ENCODE results near the gene RSPO1. TPM values are rescaled to one million over a fixed set of nuclear protein-coding genes. Genes with fewer than 3 reads are reported as not detected.

Gene RSPO1
- total RNA-seq, 1 donor from 2014 or later: not detected

DNA sequence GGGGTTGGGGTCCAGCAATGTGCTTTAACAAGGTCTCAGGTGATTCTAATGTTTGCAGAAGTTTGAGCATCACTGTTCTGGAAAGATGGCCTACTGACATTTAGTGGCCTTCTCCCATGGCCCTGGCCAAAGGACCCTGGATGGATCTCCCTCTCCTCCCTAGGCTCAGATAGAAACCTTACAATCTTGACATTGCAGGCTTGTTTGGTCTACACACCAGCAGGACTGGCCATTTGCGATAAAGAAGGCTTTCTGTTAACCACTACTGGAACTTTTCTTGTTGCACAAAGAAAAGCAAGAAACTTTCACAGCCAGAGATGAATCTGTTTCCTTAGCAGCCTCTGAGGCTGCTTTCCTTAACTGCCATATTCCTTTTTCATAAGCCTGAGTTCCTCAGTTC lies 71.7 kb downstream of the RSPO1 start:
- no peak for DNase-seq

Other genes starting within 250 kb of the RSPO1 start
- gene ZC3H12A, start 160.3 kb downstream of the RSPO1 start, total RNA-seq: 0.47 TPM
- gene MEAF6, start 120.1 kb downstream of the RSPO1 start, total RNA-seq: 106 TPM
- 25.0 TPM for gene SNIP1, start 80.6 kb downstream of the RSPO1 start, total RNA-seq
- 3.1 TPM for gene DNALI1, start 78.0 kb downstream of the RSPO1 start, total RNA-seq
- 45.7 TPM for gene GNL2, start 39.0 kb downstream of the RSPO1 start, total RNA-seq
- 0.31 TPM for gene CDCA8, start 57.6 kb upstream of the RSPO1 start, total RNA-seq
- 10.1 TPM for gene EPHA10, start 130.2 kb upstream of the RSPO1 start, total RNA-seq
- gene MANEAL, start 159.0 kb upstream of the RSPO1 start, total RNA-seq: 30.7 TPM
- gene C1orf122, start 172.9 kb upstream of the RSPO1 start, total RNA-seq: 10.3 TPM
- 14.3 TPM for gene YRDC, start 173.3 kb upstream of the RSPO1 start, total RNA-seq
- 3.1 TPM for gene MTF1, start 224.7 kb upstream of the RSPO1 start, total RNA-seq

Data from occipital lobe (tissue), 2 donors.